HepG2 (cell line): ENCODE measurements around the gene TAOK3. TPM values are rescaled to one million over a fixed set of nuclear protein-coding genes. Genes with fewer than 3 reads are reported as not detected.

Experiments
- CBX1 ChIP-seq: IDR thresholded peaks from one replicate; pipeline ENCODE4 v1.6.1; 2016; ENCODE audit warnings: antibody characterized with exemption, low read depth
- CREM ChIP-seq, 2 experiments: sonication (generic) in 1 of 2; formaldehyde crosslinking in 1 of 2; IDR thresholded peaks; 2 replicates each; pipeline versions ENCODE4 v1.4.0 to v1.6.1; 2016 to 2020; ENCODE audit warnings: antibody characterized with exemption in 1 of 2, mild to moderate bottlenecking in 1 of 2, missing genetic modification reagents in 1 of 2
- DDIT3 ChIP-seq: sonication (generic); formaldehyde crosslinking; IDR thresholded peaks from 2 replicates; pipeline ENCODE4 v1.4.0; 2020; ENCODE audit warnings: mild to moderate bottlenecking, missing genetic modification reagents
- ISL2 ChIP-seq: sonication (generic); formaldehyde crosslinking; IDR thresholded peaks from 2 replicates; pipeline ENCODE4 v1.5.0; 2020; ENCODE audit warnings: missing genetic modification reagents
- JARID2 ChIP-seq: sonication (generic); formaldehyde crosslinking; IDR thresholded peaks from 2 replicates; pipeline ENCODE4 v1.8.1; 2023; ENCODE audit warnings: missing genetic modification reagents, inconsistent platforms; ENCODE audit not compliant: insufficient replicate concordance
- KAT7 ChIP-seq: IDR thresholded peaks from 2 replicates; pipeline ENCODE4 v1.6.1; 2018; ENCODE audit warnings: borderline replicate concordance, missing compliant biosample characterization
- MIXL1 ChIP-seq: IDR thresholded peaks from 2 replicates; pipeline ENCODE4 v1.6.1; 2016
- MXD3 ChIP-seq: IDR thresholded peaks from 2 replicates; pipeline ENCODE4 v1.6.1; 2016; ENCODE audit warnings: mild to moderate bottlenecking, missing biosample characterization, missing genetic modification reagents
- NFE2L2 ChIP-seq: fragments of 150-350 bp; IDR thresholded peaks from 2 replicates; pipeline ENCODE4 v1.6.1; 2014; ENCODE audit warnings: low read length
- PHF5A ChIP-seq: IDR thresholded peaks from one replicate; pipeline ENCODE4 v1.6.1; 2018; ENCODE audit warnings: low read depth, missing genetic modification reagents; ENCODE audit not compliant: unreplicated experiment
- PRDM10 ChIP-seq: sonication (generic); formaldehyde crosslinking; IDR thresholded peaks from 2 replicates; pipeline ENCODE4 v1.4.0; 2020; ENCODE audit warnings: low read depth, missing genetic modification reagents
- ZBTB21 ChIP-seq: sonication (generic); formaldehyde crosslinking; IDR thresholded peaks from 2 replicates; pipeline ENCODE4 v1.4.0; 2020; ENCODE audit warnings: missing genetic modification reagents
- ZNF30 ChIP-seq: sonication (generic); formaldehyde crosslinking; IDR thresholded peaks from 2 replicates; pipeline ENCODE4 v1.5.0; 2020; ENCODE audit warnings: mild to moderate bottlenecking, missing genetic modification reagents
- ZNF546 ChIP-seq: sonication (generic); formaldehyde crosslinking; conservative IDR thresholded peaks from 2 replicates; pipeline ENCODE4 v1.8.1; 2023; ENCODE audit warnings: mild to moderate bottlenecking, missing genetic modification reagents
- ZNF609 ChIP-seq: sonication (generic); formaldehyde crosslinking; IDR thresholded peaks from 2 replicates; pipeline ENCODE4 v1.4.0; 2020; ENCODE audit warnings: mild to moderate bottlenecking, missing genetic modification reagents, borderline replicate concordance
- ZNF678 ChIP-seq: sonication (generic); formaldehyde crosslinking; IDR thresholded peaks from 2 replicates; pipeline ENCODE4 v1.4.0; 2020; ENCODE audit warnings: mild to moderate bottlenecking, missing genetic modification reagents
- polyA plus RNA-seq, 8 experiments: library from polyadenylated mRNA; depleted of rRNA in 3 of 8; stranded (reverse) in 7 of 8; unstranded in 1 of 8; fragments of >200 nt; fragmentation: Illumina TruSeq in 4 of 8; extraction: Trizol in 4 of 8; gene quantifications; 2 replicates each; pipeline versions ENCODE4 v1.2.1 to v1.2.3, GENCODE V29; 2011 to 2016; ENCODE audit warnings: low read depth in 4 of 8, missing spikeins in 1 of 8, mixed read lengths in 1 of 8; ENCODE audit not compliant: insufficient read depth in 1 of 8
- total RNA-seq, 5 experiments: library from RNA; depleted of rRNA; stranded (reverse); fragments of >200 nt; fragmentation: Illumina TruSeq; extraction: Trizol; gene quantifications; 2 replicates each; pipeline ENCODE4 v1.2.3, GENCODE V29; 2016; ENCODE audit warnings: low read depth in 1 of 5
- TF ChIP-seq, protein P1 (sequence below): sonication (generic); formaldehyde crosslinking; IDR thresholded peaks from 2 replicates; pipeline ENCODE4 v1.4.0; 2020; ENCODE audit warnings: mild to moderate bottlenecking, missing genetic modification reagents

Gene TAOK3
- total and polyA plus RNA-seq, 2 of the 13 experiments (the other 11 are each of a cell fraction or from before 2014, with no cell fraction given), result 10.4 to 12.3 TPM

GRCh38 chr12:118371321-118372282 is 1.1 kb downstream of the TAOK3 start (continued):
- TF ChIP-seq, protein P1, sequence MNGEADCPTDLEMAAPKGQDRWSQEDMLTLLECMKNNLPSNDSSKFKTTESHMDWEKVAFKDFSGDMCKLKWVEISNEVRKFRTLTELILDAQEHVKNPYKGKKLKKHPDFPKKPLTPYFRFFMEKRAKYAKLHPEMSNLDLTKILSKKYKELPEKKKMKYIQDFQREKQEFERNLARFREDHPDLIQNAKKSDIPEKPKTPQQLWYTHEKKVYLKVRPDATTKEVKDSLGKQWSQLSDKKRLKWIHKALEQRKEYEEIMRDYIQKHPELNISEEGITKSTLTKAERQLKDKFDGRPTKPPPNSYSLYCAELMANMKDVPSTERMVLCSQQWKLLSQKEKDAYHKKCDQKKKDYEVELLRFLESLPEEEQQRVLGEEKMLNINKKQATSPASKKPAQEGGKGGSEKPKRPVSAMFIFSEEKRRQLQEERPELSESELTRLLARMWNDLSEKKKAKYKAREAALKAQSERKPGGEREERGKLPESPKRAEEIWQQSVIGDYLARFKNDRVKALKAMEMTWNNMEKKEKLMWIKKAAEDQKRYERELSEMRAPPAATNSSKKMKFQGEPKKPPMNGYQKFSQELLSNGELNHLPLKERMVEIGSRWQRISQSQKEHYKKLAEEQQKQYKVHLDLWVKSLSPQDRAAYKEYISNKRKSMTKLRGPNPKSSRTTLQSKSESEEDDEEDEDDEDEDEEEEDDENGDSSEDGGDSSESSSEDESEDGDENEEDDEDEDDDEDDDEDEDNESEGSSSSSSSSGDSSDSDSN (CRISPR knock-in tag), result peak; percentile 38; the same call in 1 of the 2 replicates
- TF ChIP-seq MIXL1 (CRISPR knock-in tag), result no peak
- no peak for TF ChIP-seq JARID2 (CRISPR knock-in tag)
- TF ChIP-seq ZNF546 (CRISPR knock-in tag), result no peak
- TF ChIP-seq ISL2 (CRISPR knock-in tag), result no peak
- TF ChIP-seq KAT7 (CRISPR knock-in tag), result peak; percentile 35; the same call in 1 of the 2 replicates
- TF ChIP-seq ZBTB21, result no peak
- no peak for TF ChIP-seq ZNF678
- TF ChIP-seq ZNF30, result no peak
- no peak for TF ChIP-seq NFE2L2
- TF ChIP-seq CBX1, result no peak
- TF ChIP-seq MXD3 (CRISPR knock-in tag), result peak; percentile 30; the same call in 1 of the 2 replicates
- TF ChIP-seq PRDM10 (CRISPR knock-in tag), result 0 out of 2 replicates have a peak, but pooled peaks have one; percentile 18
- TF ChIP-seq ZNF609 (CRISPR knock-in tag), result no peak
- TF ChIP-seq CREM (IDR thresholded peaks at IDR 0.05), result no peak
- no peak for TF ChIP-seq CREM (CRISPR knock-in tag; IDR thresholded peaks at IDR 0.05)
- no peak for TF ChIP-seq DDIT3 (CRISPR knock-in tag)
- TF ChIP-seq PHF5A (CRISPR knock-in tag), result no peak
